B cell (primary cell): ENCODE data around the gene CHST15. TPM values are rescaled to one million over a fixed set of nuclear protein-coding genes. Genes with fewer than 3 reads are reported as not detected.

Source experiments
- ATAC-seq: fragments of 200-7000 bp; cut with Tn5 transposase; one replicate; pipeline ENCODE4 v1.10.0; 2021; ENCODE audit warnings: low read depth, mild to moderate bottlenecking, moderate number of reproducible peaks, moderate library complexity
- CTCF ChIA-PET: fragments of 350-600 bp; sonication (Branson Sonifier 250); formaldehyde crosslinking; loops from one replicate; lab custom pipeline; 2021; ENCODE audit warnings: antibody characterized with exemption, inconsistent platforms; lab: Charles Lee
- POLR2A ChIA-PET: fragments of 350-600 bp; sonication (Branson Sonifier 250); formaldehyde crosslinking; loops from one replicate; lab custom pipeline; 2021; ENCODE audit warnings: antibody characterized with exemption; lab: Charles Lee
- DNase-seq: peaks from one replicate; pipeline ENCODE4 v3.0.0; 2013
- H2AFZ ChIP-seq: 2 replicates; pipeline ENCODE4 v1.6.1; 2012; ENCODE audit warnings: mild to moderate bottlenecking, low read depth, low read length; ENCODE audit not compliant: insufficient read depth, poor library complexity, severe bottlenecking
- H3K27ac ChIP-seq, 2 donors: 1 replicate in 1 of 2; 2 replicates in 1 of 2; pipeline ENCODE4 v1.5.1; 2012 to 2013; ENCODE audit warnings: low read length in 2 of 2, mild to moderate bottlenecking in 2 of 2, moderate library complexity in 1 of 2
- H3K27me3 ChIP-seq, 4 experiments: fragments of 200-600 bp in 1 of 4; sonication (generic) in 1 of 4; replicated peaks in 1 of 4; 1 replicate in 2 of 4; 2 replicates in 2 of 4; pipeline versions ENCODE4 v1.6.1 to v1.7.0; 2013 to 2016; ENCODE audit warnings: low read length in 3 of 4, mild to moderate bottlenecking in 2 of 4, mixed read lengths in 1 of 4, moderate library complexity in 1 of 4; ENCODE audit not compliant: insufficient read depth in 4 of 4, control insufficient read depth in 3 of 4; ENCODE audit errors: control extremely low read depth in 1 of 4
- H3K36me3 ChIP-seq, 2 experiments: replicated peaks in 1 of 2; 1 replicate in 1 of 2; 2 replicates in 1 of 2; pipeline versions ENCODE4 v1.6.1 to v1.7.1; 2013; ENCODE audit warnings: low read length in 1 of 2; ENCODE audit not compliant: insufficient read depth in 2 of 2, control insufficient read depth in 1 of 2; ENCODE audit errors: control extremely low read depth in 1 of 2, extremely low read depth in 1 of 2
- H3K4me1 ChIP-seq, 2 donors: fragments of 200-600 bp in 1 of 2; sonication (generic) in 1 of 2; 1 replicate in 1 of 2; 2 replicates in 1 of 2; pipeline versions ENCODE4 v1.5.1 to v1.6.1; 2013 to 2017; ENCODE audit warnings: low read length in 2 of 2; ENCODE audit not compliant: control insufficient read depth in 2 of 2, insufficient read depth in 2 of 2
- H3K4me2 ChIP-seq: replicated peaks from 2 replicates; pipeline ENCODE3; 2012; ENCODE audit warnings: mild to moderate bottlenecking, low read depth, low read length; ENCODE audit not compliant: poor library complexity, severe bottlenecking
- H3K4me3 ChIP-seq, 5 experiments: fragments of 200-600 bp in 1 of 5; sonication (generic) in 1 of 5; 1 replicate in 3 of 5; 2 replicates in 2 of 5; pipeline versions ENCODE4 v1.5.1 to v1.7.0; 2011 to 2016; ENCODE audit warnings: low read length in 4 of 5, mild to moderate bottlenecking in 4 of 5, low read depth in 2 of 5, control low read depth in 1 of 5, moderate library complexity in 1 of 5; ENCODE audit not compliant: insufficient read depth in 1 of 5; ENCODE audit errors: control extremely low read depth in 1 of 5, extremely low read depth in 1 of 5
- H3K79me2 ChIP-seq: fragments of 200-600 bp; sonication (generic); one replicate; pipeline ENCODE4 v1.6.0; 2016; ENCODE audit warnings: low read length; ENCODE audit not compliant: control insufficient read depth, insufficient read depth
- H3K9ac ChIP-seq: fragments of 200-600 bp; sonication (generic); 2 replicates; pipeline ENCODE4 v1.6.1; 2017; ENCODE audit warnings: mild to moderate bottlenecking, low read length, moderate library complexity
- H3K9me3 ChIP-seq, 3 donors: one replicate each; pipeline versions ENCODE4 v1.6.1 to v1.7.1; 2013; ENCODE audit warnings: low read length in 2 of 3; ENCODE audit not compliant: control insufficient read depth in 2 of 3, insufficient read depth in 1 of 3; ENCODE audit errors: control extremely low read depth in 1 of 3
- H4K20me1 ChIP-seq: 2 replicates; pipeline ENCODE4 v1.6.0; 2012; ENCODE audit warnings: mild to moderate bottlenecking, low read length; ENCODE audit not compliant: insufficient read depth, control insufficient read depth, poor library complexity, severe bottlenecking
- H3K27ac Mint-ChIP-seq: one replicate; pipeline ENCODE4 v1.8.0; 2021; ENCODE audit warnings: mixed read lengths
- H3K27me3 Mint-ChIP-seq: one replicate; pipeline ENCODE4 v1.8.0; 2021; ENCODE audit warnings: mixed read lengths
- H3K4me1 Mint-ChIP-seq: one replicate; pipeline ENCODE4 v1.8.0; 2021; ENCODE audit warnings: mixed read lengths
- H3K4me3 Mint-ChIP-seq: one replicate; pipeline ENCODE4 v1.8.0; 2021; ENCODE audit warnings: mixed read lengths
- H3K9me3 Mint-ChIP-seq: one replicate; pipeline ENCODE4 v1.8.0; 2022; ENCODE audit warnings: mixed read lengths; ENCODE audit not compliant: insufficient read depth
- EZH2 ChIP-seq: IDR thresholded peaks from 2 replicates; pipeline ENCODE4 v1.6.1; 2012; ENCODE audit warnings: borderline replicate concordance, low read depth, mild to moderate bottlenecking, moderate library complexity, low read length; ENCODE audit not compliant: insufficient read depth, poor library complexity, severe bottlenecking
- WGBS: methylation state at CpG from one replicate; pipeline ENCODE4 v1.1.5; 2013; ENCODE audit warnings: missing lambda C conversion rate; ENCODE audit not compliant: insufficient coverage; 5-methylcytosine and 5-hydroxymethylcytosine counted together
- intact Hi-C: fragments of 100-400 bp; cut with micrococcal nuclease; formaldehyde crosslinking; loops from one replicate; pipeline ENCODE4 v1.10.0; 2022
- polyA minus RNA-seq: library from RNA; depleted of rRNA, polyadenylated mRNA; stranded (reverse); fragments of >200 nt; gene quantifications from 2 replicates; pipeline ENCODE4 v1.2.3, GENCODE V29; 2012
- polyA plus RNA-seq: library from polyadenylated mRNA; depleted of rRNA; stranded (reverse); fragments of >200 nt; gene quantifications from 2 replicates; pipeline ENCODE4 v1.2.3, GENCODE V29; 2012
- total RNA-seq, 2 donors: library from RNA; stranded (reverse); fragments of 120-200 nt in 1 of 2; gene quantifications; 1 replicate in 1 of 2; 2 replicates in 1 of 2; pipeline versions ENCODE4 v1.2.3 to v1.2.4, GENCODE V29; 2013 to 2022
- TF ChIP-seq, protein P1 (sequence below): fragments of 200-600 bp; IDR thresholded peaks from one replicate; pipeline ENCODE4 v1.8.0; 2022; ENCODE audit warnings: antibody characterized with exemption, mild to moderate bottlenecking

The CHST15 gene, protein sequence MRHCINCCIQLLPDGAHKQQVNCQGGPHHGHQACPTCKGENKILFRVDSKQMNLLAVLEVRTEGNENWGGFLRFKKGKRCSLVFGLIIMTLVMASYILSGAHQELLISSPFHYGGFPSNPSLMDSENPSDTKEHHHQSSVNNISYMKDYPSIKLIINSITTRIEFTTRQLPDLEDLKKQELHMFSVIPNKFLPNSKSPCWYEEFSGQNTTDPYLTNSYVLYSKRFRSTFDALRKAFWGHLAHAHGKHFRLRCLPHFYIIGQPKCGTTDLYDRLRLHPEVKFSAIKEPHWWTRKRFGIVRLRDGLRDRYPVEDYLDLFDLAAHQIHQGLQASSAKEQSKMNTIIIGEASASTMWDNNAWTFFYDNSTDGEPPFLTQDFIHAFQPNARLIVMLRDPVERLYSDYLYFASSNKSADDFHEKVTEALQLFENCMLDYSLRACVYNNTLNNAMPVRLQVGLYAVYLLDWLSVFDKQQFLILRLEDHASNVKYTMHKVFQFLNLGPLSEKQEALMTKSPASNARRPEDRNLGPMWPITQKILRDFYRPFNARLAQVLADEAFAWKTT
- total RNA-seq (72.0 and 75.4 TPM in 2 replicates), polyA plus RNA-seq (14.5 and 17.9 TPM in 2 replicates), polyA minus RNA-seq (25.1 and 26.7 TPM in 2 replicates)
- total RNA-seq (2013): 16.9 TPM

DNA sequence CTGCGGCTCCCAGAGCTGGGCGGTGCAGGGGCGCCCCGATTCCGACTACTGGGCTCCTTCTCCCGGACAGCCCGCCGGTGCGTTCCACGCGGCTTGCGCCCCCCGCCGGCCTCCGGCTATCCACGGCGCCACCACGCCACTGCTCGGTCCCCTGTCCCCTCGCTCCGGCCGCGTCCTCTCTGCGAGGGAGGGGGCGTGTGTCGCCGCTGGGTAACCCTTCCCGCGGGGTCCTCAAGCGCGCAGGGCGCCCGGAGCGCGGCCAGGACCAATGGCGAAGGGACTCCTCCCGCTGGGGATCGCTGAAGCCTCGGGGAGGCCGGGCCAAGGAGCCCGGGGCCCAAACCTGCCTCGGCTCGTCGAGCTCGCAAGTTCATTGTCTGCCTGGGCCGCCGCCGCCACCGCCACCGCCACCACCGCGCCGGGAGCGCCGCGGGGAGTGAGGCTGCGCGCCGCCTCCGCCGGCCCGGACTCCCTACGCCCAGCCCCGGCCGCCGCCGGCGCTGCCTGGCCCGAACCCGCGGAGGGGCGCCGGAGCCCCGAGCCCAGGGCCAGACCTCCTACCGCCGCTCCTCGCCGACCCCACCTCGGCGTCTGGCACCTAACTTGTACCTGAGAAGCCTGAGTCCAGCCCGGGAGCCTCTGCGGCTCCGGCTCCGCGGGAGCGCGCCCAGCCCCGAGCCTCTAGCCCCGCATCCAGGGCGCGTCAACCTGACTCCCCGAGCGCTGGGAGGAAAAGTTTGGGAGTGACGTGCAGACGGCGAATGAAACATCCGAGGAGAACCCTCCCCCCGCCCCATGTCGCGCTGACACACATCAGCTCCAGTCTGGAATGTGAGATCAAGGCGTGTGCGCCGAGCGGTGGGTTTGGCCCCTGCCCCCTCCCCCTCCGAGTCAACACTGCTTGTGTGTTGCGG, at the start of gene CHST15:
Gene CHST15 (minus strand): TSS at position 739 of the 914 bp plus-strand sequence. CDS start 47,386 bp downstream, outside the sequence.
- Histone ChIP-seq H3K79me2 (peaks cover 52% of the 10 kb centered on the region), H4K20me1 (peaks cover 40% of the 10 kb centered on the region), H3K27me3 (no peaks in the 10 kb centered on the region), H2AFZ (peak within 1 kb of the TSS; percentile 83), H3K36me3 (peaks cover 0 to 4% of the 10 kb centered on the region in 2 experiments), H3K4me2 (peak within 1 kb of the TSS; percentile 99), H3K27ac (peak within 1 kb of the TSS; percentile 71 to 97), H3K9me3 (peaks cover 0 to 5% (median 2%) of the 10 kb centered on the region in 3 donors), H3K9ac (peak within 1 kb of the TSS; percentile 84), H3K4me1 (peaks cover 29 to 33% of the 10 kb centered on the region in 2 donors), H3K4me3 (peak within 1 kb of the TSS; percentile 58 to 85 (median 80))
- Mint-ChIP-seq H3K4me1 (peaks cover 57% of the 10 kb centered on the region), H3K27me3 (no peaks in the 10 kb centered on the region), H3K9me3 (no peaks in the 10 kb centered on the region), H3K4me3 (peak within 1 kb of the TSS; percentile 98), H3K27ac (peak within 1 kb of the TSS; percentile 90)
- peak; percentile 39 for ATAC-seq
- POLR2A ChIA-PET: interaction anchor here (0.6 to 3.9 kb wide), 28 partner anchors 8 to 603 kb away, joined by 3 to 40 read pairs (median 4); no protein-coding TSS in a partner anchor
- CTCF ChIA-PET: interaction anchor here (0.7 to 7.9 kb wide), 20 partner anchors 9 to 296 kb away, joined by 3 to 58 read pairs (median 5); no protein-coding TSS in a partner anchor
- DNase-seq: peak; percentile 82
- TF ChIP-seq EZH2: no peak
- TF ChIP-seq, protein P1, sequence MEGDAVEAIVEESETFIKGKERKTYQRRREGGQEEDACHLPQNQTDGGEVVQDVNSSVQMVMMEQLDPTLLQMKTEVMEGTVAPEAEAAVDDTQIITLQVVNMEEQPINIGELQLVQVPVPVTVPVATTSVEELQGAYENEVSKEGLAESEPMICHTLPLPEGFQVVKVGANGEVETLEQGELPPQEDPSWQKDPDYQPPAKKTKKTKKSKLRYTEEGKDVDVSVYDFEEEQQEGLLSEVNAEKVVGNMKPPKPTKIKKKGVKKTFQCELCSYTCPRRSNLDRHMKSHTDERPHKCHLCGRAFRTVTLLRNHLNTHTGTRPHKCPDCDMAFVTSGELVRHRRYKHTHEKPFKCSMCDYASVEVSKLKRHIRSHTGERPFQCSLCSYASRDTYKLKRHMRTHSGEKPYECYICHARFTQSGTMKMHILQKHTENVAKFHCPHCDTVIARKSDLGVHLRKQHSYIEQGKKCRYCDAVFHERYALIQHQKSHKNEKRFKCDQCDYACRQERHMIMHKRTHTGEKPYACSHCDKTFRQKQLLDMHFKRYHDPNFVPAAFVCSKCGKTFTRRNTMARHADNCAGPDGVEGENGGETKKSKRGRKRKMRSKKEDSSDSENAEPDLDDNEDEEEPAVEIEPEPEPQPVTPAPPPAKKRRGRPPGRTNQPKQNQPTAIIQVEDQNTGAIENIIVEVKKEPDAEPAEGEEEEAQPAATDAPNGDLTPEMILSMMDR: no peak
- WGBS: 0% methylated on average over 91 of the region's 106 CpGs
- intact Hi-C loops: loop anchor here (1.0 to 10.0 kb wide), 9 partner anchors 14 to 652 kb away; partner anchors contain the start of gene FAM53B
